Left cardiac atrium (tissue), 4 donors: ENCODE measurements around the gene TMC6. TPM values are rescaled to one million over a fixed set of nuclear protein-coding genes. Genes with fewer than 3 reads are reported as not detected.
A peak's percentile ranks its signal among the peaks of the same experiment; 100 is the strongest.

Source experiments
- ATAC-seq, 2 donors: fragments of 200-7000 bp; cut with Tn5 transposase; one replicate each; pipeline ENCODE4 v1.9.1; 2020; ENCODE audit warnings: mild to moderate bottlenecking in 2 of 2, moderate library complexity in 2 of 2
- DNase-seq: peaks from one replicate; pipeline ENCODE4 v3.0.0-alpha.2; 2020
- intact Hi-C, 2 donors: fragments of 100-400 bp; cut with DNase I; formaldehyde crosslinking; loops; one replicate each; pipeline versions ENCODE4 v1.14.1 to v1.15.1; 2022 to 2023
- total RNA-seq, 2 donors: library from RNA; stranded (reverse); fragmentation: NEBNext Ultra II Directional; extraction: Animal tissue kit (Norgen Biotek cat#: 25700); gene quantifications; one replicate each; pipeline ENCODE4 v1.2.1, GENCODE V29; 2021
- donor health status: DM: no; HTN: yes; CAD: no.
- donor health status: DM: no; HTN: yes; CAD: no; lungs with severe emphysema.
- donor health status: DM: yes; HTN: yes; CAD: no.
- donor health status: Dilated cardiomyopathy.

Gene TMC6
- total RNA-seq, 2 donors from 2014 or later: 24.9 to 32.0 TPM

- peak; percentile 48 to 54 for ATAC-seq
- DNase-seq: peak; percentile 81
- intact Hi-C loops: loop anchor here in 1 of 2 donors (5.0 kb wide), 1 partner anchor 50 kb away; no protein-coding TSS in a partner anchor
Measured at GRCh38 chr17:78127239-78127887, 1.2 kb downstream of the TMC6 start.

GRCh38 chr17:78126895-78127238 lies 1.7 kb downstream of the TMC6 start:
- no peak for DNase-seq
- ATAC-seq: no peak
- intact Hi-C loops: loop anchor here in 1 of 2 donors (5.0 kb wide), 1 partner anchor 50 kb away; no protein-coding TSS in a partner anchor

DNA sequence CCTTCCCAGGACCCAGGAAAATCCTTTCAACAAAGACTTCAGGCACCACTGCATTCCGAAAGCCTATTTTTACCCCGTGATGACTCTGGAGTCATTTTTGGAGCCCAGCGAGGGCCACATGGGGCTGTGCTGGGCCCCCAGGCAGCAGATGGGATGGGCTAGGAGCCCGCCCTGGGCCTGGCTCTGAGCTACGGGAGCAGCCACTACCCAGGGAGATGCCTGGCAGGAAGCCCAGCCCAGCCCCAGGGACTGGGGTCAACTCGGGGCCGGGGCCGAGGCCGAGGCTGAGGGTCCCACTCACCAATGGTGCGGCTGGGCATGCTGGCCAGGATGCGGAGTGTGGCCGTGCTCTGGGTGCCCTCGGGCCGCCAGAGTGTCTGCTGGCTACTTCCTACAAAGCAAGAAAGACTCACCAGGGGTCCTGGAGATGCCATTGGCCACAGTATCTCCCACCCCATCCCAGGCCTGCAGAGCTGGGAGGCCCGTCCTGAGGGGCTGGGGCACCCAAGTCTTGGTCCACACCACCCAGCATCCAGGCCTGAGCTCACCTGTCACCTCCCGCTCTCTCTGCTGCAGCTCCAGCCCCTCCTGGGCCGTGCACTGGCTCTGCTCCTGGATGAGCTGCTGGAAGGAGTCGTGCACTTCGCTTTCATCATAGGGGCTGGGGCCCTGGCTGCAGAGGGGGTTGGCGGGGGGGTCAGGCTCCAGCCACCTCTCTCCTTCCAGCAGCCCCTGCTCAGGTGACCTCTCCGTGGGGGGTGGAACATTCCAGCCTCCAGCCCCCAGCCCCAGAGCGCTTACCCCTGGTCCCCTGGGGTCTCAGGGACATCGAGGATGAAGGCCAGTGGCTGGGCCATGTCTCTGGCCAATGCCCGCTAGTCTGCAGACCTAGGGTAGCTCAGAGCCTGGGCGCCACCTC lies 2.3 kb downstream of the TMC6 start:
- no peak for DNase-seq
- intact Hi-C loops: loop anchor here in 1 of 2 donors (5.0 kb wide), 1 partner anchor 51 kb away; no protein-coding TSS in a partner anchor
- ATAC-seq: no peak

DNA sequence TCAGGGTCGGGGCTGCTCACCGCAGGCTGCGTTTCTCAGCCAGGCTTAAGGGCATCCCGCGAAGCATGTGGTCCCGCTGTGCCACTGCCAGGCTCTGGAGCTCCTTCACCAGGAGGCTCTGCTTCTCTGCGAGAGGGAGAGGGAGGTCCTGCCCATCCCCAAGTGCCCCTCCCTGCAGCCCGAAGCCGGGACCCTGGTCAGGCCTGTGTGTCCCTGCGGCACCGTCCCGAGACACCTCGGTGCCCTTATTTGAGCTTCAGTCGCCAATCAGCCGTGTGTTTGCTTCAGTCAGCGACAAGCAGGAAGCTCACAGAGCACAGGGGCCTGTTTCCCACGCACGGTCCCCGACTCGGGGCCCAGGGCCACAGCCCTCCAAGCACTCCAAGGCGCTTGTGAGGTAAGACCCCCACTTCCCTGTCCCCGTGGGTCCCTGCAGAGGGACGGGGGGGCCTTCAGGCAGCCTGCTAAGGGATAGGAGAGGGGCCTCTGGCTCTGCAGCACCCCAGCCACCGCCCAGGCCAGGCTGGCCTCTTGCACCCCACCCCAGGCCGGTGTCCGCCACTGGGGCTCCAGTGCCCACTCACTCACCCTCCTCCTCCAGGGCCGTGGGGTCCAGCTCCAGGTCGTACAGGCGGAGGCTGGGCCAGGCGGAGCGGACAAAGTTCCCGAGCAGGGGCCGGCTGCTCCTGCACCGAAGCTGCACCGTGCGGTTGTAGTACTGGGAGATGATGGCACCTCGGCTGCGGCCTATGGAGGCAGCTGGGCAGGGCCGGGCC lies 3.2 kb downstream of the TMC6 start:
- intact Hi-C loops: loop anchor here in 1 of 2 donors (5.0 kb wide), 1 partner anchor 52 kb away; no protein-coding TSS in a partner anchor
- no peak for DNase-seq
- ATAC-seq: no peak

DNA sequence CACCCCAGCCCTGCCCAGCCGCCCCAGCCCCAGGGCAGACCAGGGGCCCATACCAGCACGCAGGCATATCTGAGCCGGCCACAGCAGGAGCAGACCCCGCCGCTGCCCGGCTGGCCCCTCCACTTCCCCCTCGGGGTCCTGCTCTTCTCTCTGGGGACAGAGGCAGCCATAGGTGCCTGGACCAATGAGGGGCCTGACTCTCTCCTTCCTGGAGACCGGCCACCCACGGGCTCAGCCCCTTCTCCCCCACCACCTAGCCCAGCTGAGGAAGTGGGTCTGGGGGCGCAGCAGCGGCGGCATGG lies 3.8 kb downstream of the TMC6 start:
- DNase-seq (no peak), ATAC-seq (no peak)
- intact Hi-C loops: loop anchor here in 1 of 2 donors (5.0 kb wide), 1 partner anchor 53 kb away; no protein-coding TSS in a partner anchor

DNA sequence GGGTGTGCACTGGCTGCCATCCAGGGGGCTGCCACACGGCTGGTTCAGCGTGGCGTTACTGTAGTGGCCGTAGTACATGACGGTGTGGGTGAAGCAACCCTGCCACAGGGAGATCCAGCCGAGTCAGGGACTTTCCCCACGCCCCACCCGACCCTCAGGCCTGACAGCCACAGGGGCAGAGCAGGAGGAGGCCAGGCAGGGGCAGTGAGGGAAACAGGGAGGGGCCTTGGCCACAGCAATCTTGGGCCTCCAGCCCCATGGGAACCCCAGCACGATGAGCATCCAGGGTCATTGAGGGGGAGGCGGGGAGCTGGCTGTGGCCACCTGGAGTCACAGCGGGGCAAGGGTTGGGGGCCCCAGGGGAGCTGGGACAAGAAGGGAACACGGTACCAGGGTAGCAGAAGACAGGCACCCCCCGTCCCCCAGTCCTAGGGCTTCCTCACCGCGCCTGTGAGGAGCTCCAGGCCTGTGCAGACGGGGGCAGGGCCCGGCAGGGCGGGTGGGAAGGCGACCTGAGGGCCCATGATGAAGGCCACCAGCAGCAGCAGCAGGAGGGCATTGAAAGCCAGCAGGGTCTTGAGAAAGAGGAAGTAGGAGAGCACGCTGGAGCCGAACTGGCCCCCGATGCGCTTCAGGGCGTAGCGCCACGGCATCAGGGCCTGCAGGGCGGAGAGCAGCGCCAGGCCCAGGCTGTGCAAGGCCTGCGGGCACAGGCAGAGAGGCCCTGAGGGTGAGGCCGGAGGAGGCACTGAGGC lies 4.3 kb downstream of the TMC6 start:
- DNase-seq: no peak
- ATAC-seq: no peak

GRCh38 chr17:78123258-78123929 lies 5.2 kb downstream of the TMC6 start:
- DNase-seq (no peak), ATAC-seq (no peak)
- intact Hi-C loops: no loop called here

More for the DNA sequence above, 4.3 kb downstream of the TMC6 start:
- intact Hi-C loops: no loop called here

GRCh38 chr17:78122931-78123249 lies 5.7 kb downstream of the TMC6 start:
- ATAC-seq: no peak
- DNase-seq: no peak
- intact Hi-C loops: no loop called here

- DNase-seq: no peak
- intact Hi-C loops: no loop called here
- ATAC-seq: no peak
Measured at GRCh38 chr17:78122216-78122930, 6.2 kb downstream of the TMC6 start.

- ATAC-seq: no peak
- intact Hi-C loops: no loop called here
- peak; percentile 17 for DNase-seq
Measured at GRCh38 chr17:78121801-78122215, 6.7 kb downstream of the TMC6 start.

- ATAC-seq: peak in 1 of 2 donors; percentile 3
Measured at GRCh38 chr17:78120971-78121800, 7.4 kb downstream of the TMC6 start.

DNA sequence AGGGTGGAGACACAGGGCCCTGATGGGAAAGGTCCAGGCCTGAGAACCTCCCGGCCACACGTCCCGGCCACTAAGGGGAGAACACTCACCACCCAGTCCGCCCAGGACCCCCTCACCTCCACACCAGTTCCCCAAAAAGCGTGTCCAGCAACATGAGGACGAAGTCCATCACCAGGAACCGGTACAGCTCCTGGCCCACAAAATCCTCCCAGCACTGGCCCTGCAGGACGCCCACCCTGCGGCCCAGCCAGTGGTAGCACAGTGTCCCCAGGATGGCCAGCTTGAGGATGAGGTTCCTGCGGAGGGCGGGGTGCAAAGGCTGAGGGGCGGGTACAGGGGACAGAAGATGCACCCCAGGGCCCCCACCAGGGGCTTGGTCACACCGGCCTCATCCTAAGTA lies 8.0 kb downstream of the TMC6 start:
- no peak for DNase-seq
- intact Hi-C loops: no loop called here
- ATAC-seq: no peak

More at GRCh38 chr17:78120971-78121800, 7.4 kb downstream of the TMC6 start:
- peak; percentile 22 for DNase-seq
- intact Hi-C loops: no loop called here

DNA sequence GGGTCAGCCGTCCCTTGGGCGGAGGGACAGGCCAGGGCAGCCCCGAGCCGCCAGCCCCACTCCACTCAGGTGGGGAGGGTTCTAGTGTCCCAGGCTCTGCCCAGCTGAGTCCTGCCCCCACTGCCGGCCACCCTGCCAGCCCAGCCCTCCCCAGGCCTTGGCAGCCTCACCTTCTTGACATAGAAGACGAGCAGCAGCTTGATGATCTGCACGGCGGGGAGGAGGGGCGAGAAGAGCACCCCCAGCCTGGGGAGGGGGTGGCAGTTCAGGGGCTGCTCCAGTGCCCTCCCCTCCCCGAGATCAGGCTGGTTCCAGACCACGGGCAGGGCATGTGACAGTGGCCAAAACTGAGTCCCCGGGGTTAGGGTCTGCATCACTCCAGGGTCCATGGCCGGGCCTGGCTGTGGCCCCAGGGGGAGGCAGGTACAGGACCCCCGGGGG lies 9.7 kb downstream of the TMC6 start:
- ATAC-seq: no peak
- no peak for DNase-seq
- intact Hi-C loops: loop anchor here in 1 of 2 donors (10.0 kb wide), 1 partner anchor 126 kb away; no protein-coding TSS in a partner anchor

- ATAC-seq (peak; percentile 2 to 25), DNase-seq (peak; percentile 24)
- intact Hi-C loops: loop anchor here in 1 of 2 donors (10.0 kb wide), 1 partner anchor 127 kb away; no protein-coding TSS in a partner anchor
Measured at GRCh38 chr17:78117027-78117981, 11.3 kb downstream of the TMC6 start.

DNA sequence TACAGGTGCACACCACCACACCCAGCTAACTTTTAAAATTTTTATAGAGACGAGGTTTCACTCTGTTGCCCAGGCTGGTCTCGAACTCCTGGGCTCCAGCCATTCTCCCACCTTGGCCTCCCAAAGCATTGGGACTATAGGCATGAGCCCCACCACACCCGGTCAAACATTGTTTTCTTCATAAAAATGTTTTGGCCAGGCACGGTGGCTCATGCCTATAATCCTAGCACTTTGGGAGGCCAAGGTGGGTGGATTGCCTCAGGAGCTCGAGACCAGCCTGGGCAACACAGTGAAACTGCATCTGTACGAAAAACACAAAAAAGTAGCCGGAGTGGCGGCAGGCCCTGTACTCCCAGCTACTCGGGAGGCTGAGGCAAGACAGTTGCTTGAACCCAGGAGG lies 12.1 kb downstream of the TMC6 start:
- intact Hi-C loops: loop anchor here in 1 of 2 donors (10.0 kb wide), 1 partner anchor 128 kb away; no protein-coding TSS in a partner anchor
- no peak for DNase-seq

More for the DNA sequence above, 12.1 kb downstream of the TMC6 start:
- no peak for ATAC-seq
